GM12878 (cell line): Measurements from ENCODE around the gene CCDC106. TPM values are rescaled to one million over a fixed set of nuclear protein-coding genes. Genes with fewer than 3 reads are reported as not detected.
A peak's percentile ranks its signal among the peaks of the same experiment; 100 is the strongest.

Source experiments
- CHD2 ChIP-seq: IDR thresholded peaks from 2 replicates; pipeline ENCODE4 v1.6.1; 2011; ENCODE audit warnings: low read depth, low read length, improper control_type of control experiment, borderline replicate concordance
- HDAC6 ChIP-seq: fragments of 200-600 bp; sonication (generic); IDR thresholded peaks from one replicate; pipeline ENCODE4 v1.8.0; 2017; ENCODE audit warnings: antibody characterized with exemption; ENCODE audit not compliant: unreplicated experiment
- MYB ChIP-seq: fragments of 150-350 bp; IDR thresholded peaks from 2 replicates; pipeline ENCODE4 v1.6.1; 2014; ENCODE audit warnings: mild to moderate bottlenecking, low read depth, low read length, borderline replicate concordance
- NFXL1 ChIP-seq: fragments of 450-650 bp; IDR thresholded peaks from 2 replicates; pipeline ENCODE4 v1.6.1; 2017; ENCODE audit warnings: antibody characterized with exemption, mild to moderate bottlenecking, borderline replicate concordance
- RCOR1 ChIP-seq: conservative IDR thresholded peaks from 2 replicates; pipeline ENCODE4 v1.6.1; 2012; ENCODE audit warnings: low read depth, low read length, improper control_type of control experiment
- SMAD5 ChIP-seq: IDR thresholded peaks from 2 replicates; pipeline ENCODE4 v1.6.1; 2016; ENCODE audit warnings: antibody characterized with exemption, low read depth
- SMARCA5 ChIP-seq: fragments of 450-650 bp; IDR thresholded peaks from 2 replicates; pipeline ENCODE4 v1.6.1; 2017; ENCODE audit warnings: mild to moderate bottlenecking
- SP1 ChIP-seq: IDR thresholded peaks from one replicate; pipeline ENCODE4 v1.6.1; 2011; ENCODE audit warnings: low read depth, low read length
- STAT3 ChIP-seq: IDR thresholded peaks from 2 replicates; pipeline ENCODE4 v1.6.1; 2011; ENCODE audit warnings: low read depth, low read length, improper control_type of control experiment
- SUZ12 ChIP-seq: fragments of 200-600 bp; sonication (generic); IDR thresholded peaks from one replicate; pipeline ENCODE4 v1.6.1; 2018; ENCODE audit warnings: antibody characterized with exemption, mild to moderate bottlenecking; ENCODE audit not compliant: unreplicated experiment
- YY1 ChIP-seq: IDR thresholded peaks from 2 replicates; pipeline ENCODE4 v1.6.1; 2011; ENCODE audit warnings: low read depth, mild to moderate bottlenecking, low read length
- ZBED1 ChIP-seq: IDR thresholded peaks from 2 replicates; pipeline ENCODE4 v1.6.1; 2016; ENCODE audit warnings: borderline replicate concordance
- ZNF274 ChIP-seq: IDR thresholded peaks from one replicate; pipeline ENCODE4 v1.8.0; 2011; ENCODE audit not compliant: insufficient read length, insufficient read depth
- ZNF622 ChIP-seq: fragments of 450-650 bp; IDR thresholded peaks from 2 replicates; pipeline ENCODE4 v1.6.1; 2017; ENCODE audit warnings: mild to moderate bottlenecking, inconsistent platforms
- polyA plus RNA-seq, 11 experiments: library from polyadenylated mRNA; depleted of rRNA in 4 of 11; unstranded in 6 of 11; stranded (reverse) in 5 of 11; fragments of >200 nt; fragmentation: Nextera tagmentation in 4 of 11; fragmentation: Illumina TruSeq in 1 of 11; extraction: Ambion mirVana in 4 of 11; extraction: Trizol in 1 of 11; gene quantifications; 1 replicate in 1 of 11; 2 replicates in 10 of 11; pipeline versions ENCODE4 v1.2.1 to v1.2.3, GENCODE V29; 2011 to 2016; ENCODE audit warnings: inconsistent platforms in 2 of 11, missing spikeins in 2 of 11, low read depth in 1 of 11
- total RNA-seq, 4 experiments: library from RNA; depleted of rRNA in 3 of 4; stranded (reverse); fragments of >200 nt in 3 of 4; fragmentation: Illumina TruSeq in 1 of 4; extraction: Trizol in 1 of 4; gene quantifications; 2 replicates each; pipeline versions ENCODE4 v1.2.1 to v1.2.3, GENCODE V29; 2013 to 2021
- TF ChIP-seq, protein P1 (sequence below): fragments of 450-650 bp; IDR thresholded peaks from 2 replicates; pipeline ENCODE4 v1.6.1; 2018; ENCODE audit warnings: mild to moderate bottlenecking, low read depth, moderate library complexity; ENCODE audit not compliant: partially characterized antibody
- TF ChIP-seq, protein P2 (sequence below): fragments of 450-650 bp; IDR thresholded peaks from 2 replicates; pipeline ENCODE4 v1.6.1; 2017; ENCODE audit warnings: mild to moderate bottlenecking, moderate library complexity
- TF ChIP-seq, protein P3 (sequence below): IDR thresholded peaks from 2 replicates; pipeline ENCODE4 v1.6.1; 2012; ENCODE audit warnings: mild to moderate bottlenecking, low read depth, low read length
- TF ChIP-seq, protein P4 (sequence below): IDR thresholded peaks from 2 replicates; pipeline ENCODE4 v1.6.1; 2012; ENCODE audit warnings: low read depth, low read length, improper control_type of control experiment

The CCDC106 gene
- total and polyA plus RNA-seq, 10 of the 15 experiments (the other 5 are each of a cell fraction or from before 2014, with no cell fraction given), result 0.04 to 35.9 (median 19.8) TPM

DNA sequence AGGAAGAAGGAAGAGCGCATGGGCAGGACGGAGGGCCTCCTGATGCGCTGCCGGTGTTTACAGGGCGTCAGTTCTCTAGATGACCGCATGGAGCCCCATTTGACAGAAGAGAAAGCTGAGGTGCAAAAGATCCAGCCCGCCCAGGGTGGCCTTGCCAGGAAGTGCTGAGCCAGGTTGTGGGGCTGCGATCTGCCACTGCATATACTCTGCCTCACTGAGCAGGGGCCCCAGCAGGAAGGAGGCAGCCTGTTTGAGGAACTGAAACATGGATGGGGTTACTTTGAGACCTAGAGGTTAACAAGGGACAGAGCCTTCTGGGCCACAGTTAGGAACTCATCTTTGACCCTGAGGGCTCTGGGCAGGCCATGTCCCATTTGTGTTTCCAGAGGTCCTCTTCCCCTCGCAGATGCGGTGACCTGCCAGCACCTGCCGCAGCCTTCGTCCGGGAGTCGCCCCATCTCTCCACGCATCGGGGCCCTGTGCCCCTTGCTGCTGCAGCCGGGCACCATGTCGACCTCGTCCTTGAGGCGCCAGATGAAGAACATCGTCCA, 30.2 kb downstream of the CCDC106 start (continued):
- TF ChIP-seq, protein P1, sequence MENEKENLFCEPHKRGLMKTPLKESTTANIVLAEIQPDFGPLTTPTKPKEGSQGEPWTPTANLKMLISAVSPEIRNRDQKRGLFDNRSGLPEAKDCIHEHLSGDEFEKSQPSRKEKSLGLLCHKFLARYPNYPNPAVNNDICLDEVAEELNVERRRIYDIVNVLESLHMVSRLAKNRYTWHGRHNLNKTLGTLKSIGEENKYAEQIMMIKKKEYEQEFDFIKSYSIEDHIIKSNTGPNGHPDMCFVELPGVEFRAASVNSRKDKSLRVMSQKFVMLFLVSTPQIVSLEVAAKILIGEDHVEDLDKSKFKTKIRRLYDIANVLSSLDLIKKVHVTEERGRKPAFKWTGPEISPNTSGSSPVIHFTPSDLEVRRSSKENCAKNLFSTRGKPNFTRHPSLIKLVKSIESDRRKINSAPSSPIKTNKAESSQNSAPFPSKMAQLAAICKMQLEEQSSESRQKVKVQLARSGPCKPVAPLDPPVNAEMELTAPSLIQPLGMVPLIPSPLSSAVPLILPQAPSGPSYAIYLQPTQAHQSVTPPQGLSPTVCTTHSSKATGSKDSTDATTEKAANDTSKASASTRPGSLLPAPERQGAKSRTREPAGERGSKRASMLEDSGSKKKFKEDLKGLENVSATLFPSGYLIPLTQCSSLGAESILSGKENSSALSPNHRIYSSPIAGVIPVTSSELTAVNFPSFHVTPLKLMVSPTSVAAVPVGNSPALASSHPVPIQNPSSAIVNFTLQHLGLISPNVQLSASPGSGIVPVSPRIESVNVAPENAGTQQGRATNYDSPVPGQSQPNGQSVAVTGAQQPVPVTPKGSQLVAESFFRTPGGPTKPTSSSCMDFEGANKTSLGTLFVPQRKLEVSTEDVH, result no peak
- TF ChIP-seq CHD2 (peak; percentile 55; the same call in 1 of the 2 replicates), MYB (no peak), SMARCA5 (peak; percentile 95), ZNF274 (no peak), SUZ12 (no peak), SP1 (peak; percentile 87), STAT3 (0 out of 2 replicates have a peak, but pooled peaks have one; percentile 69), YY1 (0 out of 2 replicates have a peak, but pooled peaks have one; percentile 34), ZNF622 (no peak), ZBED1 (no peak; the same call in 1 of the 2 replicates), NFXL1 (no peak), SMAD5 (no peak), RCOR1 (peak; percentile 98), HDAC6 (no peak)
- TF ChIP-seq, protein P2, sequence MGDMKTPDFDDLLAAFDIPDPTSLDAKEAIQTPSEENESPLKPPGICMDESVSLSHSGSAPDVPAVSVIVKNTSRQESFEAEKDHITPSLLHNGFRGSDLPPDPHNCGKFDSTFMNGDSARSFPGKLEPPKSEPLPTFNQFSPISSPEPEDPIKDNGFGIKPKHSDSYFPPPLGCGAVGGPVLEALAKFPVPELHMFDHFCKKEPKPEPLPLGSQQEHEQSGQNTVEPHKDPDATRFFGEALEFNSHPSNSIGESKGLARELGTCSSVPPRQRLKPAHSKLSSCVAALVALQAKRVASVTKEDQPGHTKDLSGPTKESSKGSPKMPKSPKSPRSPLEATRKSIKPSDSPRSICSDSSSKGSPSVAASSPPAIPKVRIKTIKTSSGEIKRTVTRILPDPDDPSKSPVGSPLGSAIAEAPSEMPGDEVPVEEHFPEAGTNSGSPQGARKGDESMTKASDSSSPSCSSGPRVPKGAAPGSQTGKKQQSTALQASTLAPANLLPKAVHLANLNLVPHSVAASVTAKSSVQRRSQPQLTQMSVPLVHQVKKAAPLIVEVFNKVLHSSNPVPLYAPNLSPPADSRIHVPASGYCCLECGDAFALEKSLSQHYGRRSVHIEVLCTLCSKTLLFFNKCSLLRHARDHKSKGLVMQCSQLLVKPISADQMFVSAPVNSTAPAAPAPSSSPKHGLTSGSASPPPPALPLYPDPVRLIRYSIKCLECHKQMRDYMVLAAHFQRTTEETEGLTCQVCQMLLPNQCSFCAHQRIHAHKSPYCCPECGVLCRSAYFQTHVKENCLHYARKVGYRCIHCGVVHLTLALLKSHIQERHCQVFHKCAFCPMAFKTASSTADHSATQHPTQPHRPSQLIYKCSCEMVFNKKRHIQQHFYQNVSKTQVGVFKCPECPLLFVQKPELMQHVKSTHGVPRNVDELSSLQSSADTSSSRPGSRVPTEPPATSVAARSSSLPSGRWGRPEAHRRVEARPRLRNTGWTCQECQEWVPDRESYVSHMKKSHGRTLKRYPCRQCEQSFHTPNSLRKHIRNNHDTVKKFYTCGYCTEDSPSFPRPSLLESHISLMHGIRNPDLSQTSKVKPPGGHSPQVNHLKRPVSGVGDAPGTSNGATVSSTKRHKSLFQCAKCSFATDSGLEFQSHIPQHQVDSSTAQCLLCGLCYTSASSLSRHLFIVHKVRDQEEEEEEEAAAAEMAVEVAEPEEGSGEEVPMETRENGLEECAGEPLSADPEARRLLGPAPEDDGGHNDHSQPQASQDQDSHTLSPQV, result no peak
- TF ChIP-seq, protein P3, sequence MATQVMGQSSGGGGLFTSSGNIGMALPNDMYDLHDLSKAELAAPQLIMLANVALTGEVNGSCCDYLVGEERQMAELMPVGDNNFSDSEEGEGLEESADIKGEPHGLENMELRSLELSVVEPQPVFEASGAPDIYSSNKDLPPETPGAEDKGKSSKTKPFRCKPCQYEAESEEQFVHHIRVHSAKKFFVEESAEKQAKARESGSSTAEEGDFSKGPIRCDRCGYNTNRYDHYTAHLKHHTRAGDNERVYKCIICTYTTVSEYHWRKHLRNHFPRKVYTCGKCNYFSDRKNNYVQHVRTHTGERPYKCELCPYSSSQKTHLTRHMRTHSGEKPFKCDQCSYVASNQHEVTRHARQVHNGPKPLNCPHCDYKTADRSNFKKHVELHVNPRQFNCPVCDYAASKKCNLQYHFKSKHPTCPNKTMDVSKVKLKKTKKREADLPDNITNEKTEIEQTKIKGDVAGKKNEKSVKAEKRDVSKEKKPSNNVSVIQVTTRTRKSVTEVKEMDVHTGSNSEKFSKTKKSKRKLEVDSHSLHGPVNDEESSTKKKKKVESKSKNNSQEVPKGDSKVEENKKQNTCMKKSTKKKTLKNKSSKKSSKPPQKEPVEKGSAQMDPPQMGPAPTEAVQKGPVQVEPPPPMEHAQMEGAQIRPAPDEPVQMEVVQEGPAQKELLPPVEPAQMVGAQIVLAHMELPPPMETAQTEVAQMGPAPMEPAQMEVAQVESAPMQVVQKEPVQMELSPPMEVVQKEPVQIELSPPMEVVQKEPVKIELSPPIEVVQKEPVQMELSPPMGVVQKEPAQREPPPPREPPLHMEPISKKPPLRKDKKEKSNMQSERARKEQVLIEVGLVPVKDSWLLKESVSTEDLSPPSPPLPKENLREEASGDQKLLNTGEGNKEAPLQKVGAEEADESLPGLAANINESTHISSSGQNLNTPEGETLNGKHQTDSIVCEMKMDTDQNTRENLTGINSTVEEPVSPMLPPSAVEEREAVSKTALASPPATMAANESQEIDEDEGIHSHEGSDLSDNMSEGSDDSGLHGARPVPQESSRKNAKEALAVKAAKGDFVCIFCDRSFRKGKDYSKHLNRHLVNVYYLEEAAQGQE, result no peak
- TF ChIP-seq, protein P4, sequence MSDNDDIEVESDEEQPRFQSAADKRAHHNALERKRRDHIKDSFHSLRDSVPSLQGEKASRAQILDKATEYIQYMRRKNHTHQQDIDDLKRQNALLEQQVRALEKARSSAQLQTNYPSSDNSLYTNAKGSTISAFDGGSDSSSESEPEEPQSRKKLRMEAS, result peak; percentile 15; the same call in 1 of the 2 replicates
